ENCODE results near the gene ZBTB37. TPM values are rescaled to one million over a fixed set of nuclear protein-coding genes. Genes with fewer than 3 reads are reported as not detected.

Gene ZBTB37
- total and polyA plus RNA-seq, 7 donors, result 1.0 to 8.2 (median 5.5) TPM

- ATAC-seq (peak in 3 of 4 donors; percentile 6 to 31 (median 15)), DNase-seq (no peak)
- H3K9me3 ChIP-seq, result no peaks in the 10 kb centered on the region
- WGBS, 3 donors, result 6 to 7% (median 7%) methylated on average over 32 of the region's 32 CpGs
- no peaks in the 10 kb centered on the region for H3K27me3 ChIP-seq (ENCODE audit: insufficient read depth in 3 of 3, low read length in 2 of 3)
- H3K4me3 ChIP-seq, result peak overlapping the region; percentile 87
- H3K27ac ChIP-seq, result peak overlapping the region; percentile 96
- peaks cover 30% of the 10 kb centered on the region for H3K4me1 ChIP-seq
- peaks cover 6 to 71% of the 10 kb centered on the region in 2 donors for H3K36me3 ChIP-seq (ENCODE audit: insufficient read depth in 1 of 2, low read depth in 1 of 2)
- TF ChIP-seq, protein P1, sequence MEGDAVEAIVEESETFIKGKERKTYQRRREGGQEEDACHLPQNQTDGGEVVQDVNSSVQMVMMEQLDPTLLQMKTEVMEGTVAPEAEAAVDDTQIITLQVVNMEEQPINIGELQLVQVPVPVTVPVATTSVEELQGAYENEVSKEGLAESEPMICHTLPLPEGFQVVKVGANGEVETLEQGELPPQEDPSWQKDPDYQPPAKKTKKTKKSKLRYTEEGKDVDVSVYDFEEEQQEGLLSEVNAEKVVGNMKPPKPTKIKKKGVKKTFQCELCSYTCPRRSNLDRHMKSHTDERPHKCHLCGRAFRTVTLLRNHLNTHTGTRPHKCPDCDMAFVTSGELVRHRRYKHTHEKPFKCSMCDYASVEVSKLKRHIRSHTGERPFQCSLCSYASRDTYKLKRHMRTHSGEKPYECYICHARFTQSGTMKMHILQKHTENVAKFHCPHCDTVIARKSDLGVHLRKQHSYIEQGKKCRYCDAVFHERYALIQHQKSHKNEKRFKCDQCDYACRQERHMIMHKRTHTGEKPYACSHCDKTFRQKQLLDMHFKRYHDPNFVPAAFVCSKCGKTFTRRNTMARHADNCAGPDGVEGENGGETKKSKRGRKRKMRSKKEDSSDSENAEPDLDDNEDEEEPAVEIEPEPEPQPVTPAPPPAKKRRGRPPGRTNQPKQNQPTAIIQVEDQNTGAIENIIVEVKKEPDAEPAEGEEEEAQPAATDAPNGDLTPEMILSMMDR (IDR thresholded peaks at IDR 0.05), result no peak
- intact Hi-C loops (cut with DNase I), result loop anchor here in 1 of 2 donors (5.0 kb wide), 1 partner anchor 45 kb away; the partner anchor contains the start of genes CENPL and DARS2
These were observed 933 bp upstream of the ZBTB37 start for GRCh38 chr1:173867141-173867752.

DNA sequence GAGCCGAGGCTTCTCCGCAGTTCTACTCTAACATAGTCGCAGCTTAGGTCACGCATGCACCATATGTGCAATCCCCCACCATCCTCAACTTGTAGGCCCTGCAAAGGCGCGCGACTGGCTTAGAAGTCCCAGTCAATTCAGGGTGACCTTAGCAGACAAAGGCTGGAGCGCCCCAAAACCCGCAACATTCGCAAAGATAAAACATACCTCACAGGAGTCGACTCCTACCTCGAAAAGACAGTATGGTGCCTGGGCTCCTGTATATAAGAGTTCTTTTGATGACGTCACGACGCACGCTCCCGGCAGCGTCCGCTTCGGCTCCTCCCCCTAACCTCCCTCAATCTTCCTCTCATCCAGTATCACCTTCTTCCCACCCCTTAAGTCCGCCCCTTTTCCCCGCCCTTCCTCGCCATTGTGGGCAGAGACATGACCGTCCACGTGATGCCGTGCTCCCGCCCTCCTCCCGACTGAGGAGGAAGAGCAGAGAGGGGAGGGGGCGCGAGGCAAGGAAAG, 371 bp upstream of the ZBTB37 start, which contains the start of gene GAS5:
Gene GAS5 (minus strand): TSS at position 237 of the 513 bp plus-strand sequence.
- H3K27ac ChIP-seq, result peak within 1 kb of the TSS; percentile 96
- intact Hi-C loops (cut with DNase I), result loop anchor here in 1 of 2 donors (5.0 kb wide), 1 partner anchor 46 kb away; the partner anchor contains the start of genes CENPL and DARS2
- peak; percentile 94 to 95 (median 94) for ATAC-seq

DNA sequence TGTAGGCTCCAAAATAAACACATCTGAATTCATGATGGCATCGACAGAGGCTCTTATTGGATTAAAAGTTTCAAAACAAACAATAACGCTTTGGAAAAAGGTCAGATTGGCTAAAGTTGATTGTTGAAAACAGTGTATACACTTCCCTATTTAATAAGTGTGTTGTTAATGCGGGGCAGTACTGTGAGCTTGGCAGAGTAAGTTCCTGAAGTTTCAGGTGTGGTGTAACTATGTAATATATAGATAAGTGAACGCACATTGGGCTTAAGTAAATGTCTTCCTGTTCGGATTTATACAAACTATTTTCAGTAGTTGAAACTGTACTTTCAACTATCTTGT, 810 bp downstream of the ZBTB37 start:
- 6 to 11% (median 7%) methylated on average over 5 of the region's 5 CpGs for WGBS, 3 donors
- peaks cover 30% of the 10 kb centered on the region for H3K4me1 ChIP-seq
- H3K9me3 ChIP-seq, result no peaks in the 10 kb centered on the region
- H3K27me3 ChIP-seq (ENCODE audit: insufficient read depth in 3 of 3, low read length in 2 of 3), result no peaks in the 10 kb centered on the region
- peak overlapping the region; percentile 87 for H3K4me3 ChIP-seq
- DNase-seq (no peak), ATAC-seq (no peak)
- TF ChIP-seq, protein P1 (IDR thresholded peaks at IDR 0.05), result no peak
- H3K27ac ChIP-seq, result peak overlapping the region; percentile 96
- peaks cover 3 to 66% of the 10 kb centered on the region in 2 donors for H3K36me3 ChIP-seq (ENCODE audit: insufficient read depth in 1 of 2, low read depth in 1 of 2)
- intact Hi-C loops (cut with DNase I), result loop anchor here in 1 of 2 donors (5.0 kb wide), 1 partner anchor 47 kb away; the partner anchor contains the start of genes CENPL and DARS2

More for the DNA sequence above, 371 bp upstream of the ZBTB37 start, which contains the start of gene GAS5:
- H3K4me3 ChIP-seq, result peak within 1 kb of the TSS; percentile 87
- 0 to 1% (median 0%) methylated on average over 28 to 29 of the region's 30 CpGs for WGBS, 3 donors
- TF ChIP-seq, protein P1 (IDR thresholded peaks at IDR 0.05), result no peak
- peak; percentile 99 for DNase-seq
- H3K36me3 ChIP-seq (ENCODE audit: insufficient read depth in 1 of 2, low read depth in 1 of 2), result peaks cover 6 to 66% of the 10 kb centered on the region in 2 donors
- peaks cover 30% of the 10 kb centered on the region for H3K4me1 ChIP-seq
- no peaks in the 10 kb centered on the region for H3K9me3 ChIP-seq
- H3K27me3 ChIP-seq (ENCODE audit: insufficient read depth in 3 of 3, low read length in 2 of 3), result no peaks in the 10 kb centered on the region

GRCh38 chr1:173870252-173871075, 2.3 kb downstream of the ZBTB37 start:
- Histone ChIP-seq H3K27me3 (ENCODE audit: insufficient read depth in 3 of 3, low read length in 2 of 3) (no peaks in the 10 kb centered on the region), H3K27ac (no peak overlapping the region), H3K36me3 (ENCODE audit: insufficient read depth in 1 of 2, low read depth in 1 of 2) (peaks cover 6 to 65% of the 10 kb centered on the region in 2 donors), H3K9me3 (no peaks in the 10 kb centered on the region), H3K4me3 (no peak overlapping the region), H3K4me1 (peaks cover 21% of the 10 kb centered on the region)
- DNase-seq (no peak), ATAC-seq (no peak)
- 71 to 84% (median 75%) methylated on average over 15 of the region's 15 CpGs for WGBS, 3 donors
- intact Hi-C loops (cut with DNase I), result no loop called here
- TF ChIP-seq, protein P1 (IDR thresholded peaks at IDR 0.05), result no peak
